NCI-H774 (cell line): ENCODE data around the gene CACNA1D.

Experiments used
- DNase-seq: peaks from one replicate; lab custom pipeline; 2025; lab: John Stamatoyannopoulos, UW

The CACNA1D gene

DNA sequence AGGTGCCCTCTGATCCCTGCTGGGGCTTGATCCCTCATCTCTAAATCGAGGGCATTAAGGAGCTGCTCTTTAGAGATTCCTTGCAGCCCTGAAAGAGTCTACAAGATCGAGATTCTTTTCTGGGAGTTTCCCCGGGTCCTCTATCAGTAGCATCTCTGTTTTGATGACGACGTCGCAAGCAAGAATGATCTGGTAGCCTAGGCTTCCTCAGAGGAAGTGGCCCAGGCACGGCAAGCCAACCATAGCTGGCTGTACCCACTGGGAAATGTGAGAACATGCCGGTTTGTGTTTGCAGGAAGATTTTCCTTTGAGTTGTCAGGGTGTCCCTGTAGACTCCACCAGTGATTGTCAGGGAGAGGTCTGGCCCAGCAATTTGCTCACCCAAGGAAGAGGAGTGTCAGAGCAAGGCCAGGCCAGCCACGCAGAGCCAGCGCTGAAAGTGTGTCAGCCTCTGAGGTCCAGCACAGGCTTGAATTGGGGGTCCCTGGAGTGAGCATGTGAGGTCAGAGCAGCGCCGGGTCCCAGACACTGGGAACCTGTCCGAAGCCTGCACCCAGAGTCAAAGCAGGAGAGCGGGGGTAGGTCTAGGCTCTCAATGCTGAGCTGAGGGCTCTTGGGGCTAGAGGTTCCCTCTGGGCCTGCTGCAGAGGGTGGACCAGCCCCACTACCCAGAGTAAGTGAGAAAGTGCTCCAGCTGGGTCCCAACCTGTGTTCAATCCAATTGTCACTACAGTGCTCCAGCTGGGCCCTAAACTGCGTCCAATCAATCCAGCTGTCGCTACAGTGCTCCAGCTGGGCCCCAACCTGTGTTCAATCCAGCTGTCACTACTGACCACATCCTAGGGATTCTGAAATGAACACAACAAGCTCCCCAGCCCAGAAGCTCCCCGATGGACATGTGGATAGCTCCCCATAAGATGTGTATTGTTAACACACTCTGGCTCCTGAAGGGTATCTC is 256.1 kb downstream of the CACNA1D start:
- no peak for DNase-seq

DNA sequence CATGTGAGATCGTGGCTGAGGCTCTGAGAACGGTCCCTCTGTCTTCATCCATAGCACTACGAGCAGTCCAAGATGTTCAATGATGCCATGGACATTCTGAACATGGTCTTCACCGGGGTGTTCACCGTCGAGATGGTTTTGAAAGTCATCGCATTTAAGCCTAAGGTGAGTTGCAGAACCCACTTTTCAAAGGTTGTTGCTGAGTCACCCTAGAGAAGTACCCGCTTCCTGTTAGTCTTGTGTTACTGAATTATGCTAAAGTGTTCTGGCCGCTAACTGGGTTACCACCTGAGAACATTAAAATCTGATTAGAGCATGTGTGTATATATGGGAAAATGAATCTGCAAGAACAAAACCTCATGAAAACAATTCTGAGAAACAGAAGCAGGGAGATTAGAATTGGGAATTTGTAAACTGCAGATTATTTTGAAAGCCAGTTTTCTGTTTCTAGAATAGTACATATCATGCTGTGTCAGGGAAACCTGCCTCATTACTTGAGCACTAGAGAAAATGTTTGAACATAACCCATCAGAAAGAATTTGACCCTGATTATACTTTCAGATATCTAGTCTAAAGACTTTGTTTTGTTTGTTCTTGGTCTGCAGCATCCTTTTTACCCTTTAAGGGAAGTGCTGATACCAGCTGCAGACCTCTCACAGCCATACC is 259.2 kb downstream of the CACNA1D start:
- DNase-seq: no peak

DNA sequence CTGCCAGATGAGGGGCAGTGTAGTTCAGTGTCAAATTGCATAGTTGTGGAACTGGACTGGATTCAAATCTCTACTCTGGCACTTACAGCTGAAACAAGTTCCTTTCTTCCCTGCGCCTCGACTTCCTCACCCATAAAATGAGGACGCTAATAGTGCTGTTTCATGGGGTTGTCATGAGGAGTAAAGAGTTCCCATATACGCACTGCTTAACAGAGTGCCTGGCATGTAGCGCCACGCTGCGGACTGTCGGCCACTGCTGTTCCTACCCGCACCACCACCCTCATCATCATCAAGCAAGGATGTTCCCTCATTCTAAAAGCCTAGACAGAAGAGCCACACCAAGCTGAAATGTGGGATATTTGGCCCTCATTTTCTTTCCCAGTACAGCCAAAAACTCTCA is 259.9 kb downstream of the CACNA1D start:
- no peak for DNase-seq

DNA sequence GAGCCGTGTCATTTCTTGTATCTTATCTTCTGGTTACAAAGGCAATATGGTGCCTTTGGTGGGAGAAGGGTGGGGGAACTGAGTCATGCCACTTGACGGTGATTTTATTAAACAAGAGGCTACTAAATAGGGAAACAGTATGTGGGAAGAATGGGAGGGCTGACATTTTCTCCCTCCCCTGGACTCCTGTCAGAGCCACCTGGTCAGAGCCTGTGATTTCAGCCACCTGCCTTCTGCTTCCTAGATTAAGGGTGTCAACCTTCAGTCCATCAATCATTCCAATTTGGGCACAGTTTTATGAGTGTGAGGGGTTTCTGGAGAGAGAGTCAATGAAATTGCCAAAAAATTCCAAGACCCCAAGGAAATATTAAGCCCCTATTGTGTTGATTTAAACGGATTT is 264.4 kb downstream of the CACNA1D start:
- DNase-seq: no peak

DNA sequence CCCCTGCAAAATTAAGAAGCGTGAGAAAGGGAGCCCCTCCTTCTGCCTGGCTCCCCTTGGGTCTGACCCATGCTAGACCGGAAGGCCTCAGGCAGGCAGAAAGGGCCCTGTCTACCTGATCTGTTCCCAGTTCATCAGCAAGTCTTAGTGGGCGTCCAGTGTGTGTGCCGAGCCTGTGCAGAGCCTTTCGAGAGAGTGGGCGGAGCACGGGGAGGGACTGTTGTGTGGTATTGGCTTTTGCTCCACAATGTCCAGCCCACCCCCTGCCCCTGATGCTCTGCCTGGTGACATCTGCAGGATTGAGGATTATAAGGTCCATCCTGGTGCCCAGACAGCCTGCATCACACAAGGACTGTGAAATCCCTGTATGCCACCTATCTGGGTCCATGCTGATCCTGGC is 268.9 kb downstream of the CACNA1D start:
- no peak for DNase-seq

DNA sequence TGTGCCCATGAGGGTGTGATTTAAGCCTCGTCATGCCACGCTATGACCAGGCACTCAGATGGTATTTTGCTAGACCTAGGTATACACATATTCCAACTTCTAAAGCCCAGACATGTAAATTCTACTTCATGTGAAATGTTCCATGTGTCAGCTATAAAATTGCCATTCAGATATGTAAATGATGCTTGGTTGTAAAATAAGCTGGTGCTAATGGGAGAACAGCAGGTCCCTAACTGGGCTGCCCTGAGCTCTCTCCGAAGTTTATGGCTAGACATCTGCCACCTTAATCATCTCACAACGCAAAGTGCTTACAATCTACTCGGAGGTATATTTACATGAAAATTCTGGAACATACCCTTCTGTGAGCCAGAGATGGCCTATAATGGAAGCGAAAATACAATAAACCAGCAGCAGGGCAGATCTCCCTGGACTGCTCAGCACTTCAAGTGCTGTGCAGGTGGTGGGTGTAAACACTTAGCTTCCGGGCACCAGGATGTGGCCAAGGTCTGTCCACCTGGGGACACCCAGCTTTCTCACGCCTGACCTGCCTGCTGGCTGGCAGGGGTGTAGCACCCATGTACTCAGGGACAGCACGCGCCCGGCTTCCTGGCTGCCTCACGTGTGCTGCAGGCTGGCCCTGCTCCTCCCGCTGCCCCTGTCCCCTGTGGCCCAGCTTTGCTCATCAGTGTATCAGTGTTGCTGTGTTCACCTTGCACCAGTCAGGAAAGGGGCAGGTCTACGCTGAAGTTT is 269.8 kb downstream of the CACNA1D start:
- DNase-seq: peak; percentile 37

DNA sequence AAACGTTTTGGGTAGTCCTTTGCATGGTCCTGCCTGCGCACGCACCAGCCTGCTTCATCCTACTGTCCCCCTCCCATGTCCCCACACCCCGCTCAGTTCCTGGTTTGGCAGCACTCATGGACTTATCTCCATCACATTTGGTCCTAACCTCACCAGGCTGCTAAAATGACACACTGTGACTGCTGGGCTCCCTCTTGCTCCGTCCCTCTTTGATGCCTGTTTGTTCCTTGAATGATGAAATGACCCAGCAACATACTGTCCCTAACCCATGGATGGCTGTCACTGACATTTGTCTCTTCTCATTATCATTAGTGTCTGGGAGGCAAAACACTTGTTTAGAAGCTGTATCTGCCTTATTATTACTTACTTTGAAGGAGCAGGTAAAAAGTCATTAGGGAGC is 271.3 kb downstream of the CACNA1D start:
- DNase-seq: no peak

DNA sequence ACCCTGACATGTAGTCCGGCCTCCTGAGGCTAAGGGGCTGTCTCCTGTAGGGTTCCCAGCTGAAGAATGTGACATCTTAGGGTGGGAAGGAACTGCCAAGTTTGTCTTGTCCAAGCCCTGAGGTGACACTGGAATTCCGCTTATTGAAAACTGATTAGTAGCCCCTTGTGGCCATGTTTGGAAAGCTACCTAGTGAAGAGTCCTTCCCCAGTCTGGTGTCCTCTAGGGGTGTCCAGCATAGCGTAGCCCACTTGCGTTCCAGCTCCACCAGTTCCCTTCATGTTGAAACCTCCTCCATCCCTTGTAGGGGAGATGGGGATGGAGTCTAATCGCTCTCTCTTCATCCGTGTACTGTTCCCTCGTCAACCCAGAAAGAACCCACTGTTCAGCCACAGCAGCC is 272.3 kb downstream of the CACNA1D start:
- DNase-seq: no peak

DNA sequence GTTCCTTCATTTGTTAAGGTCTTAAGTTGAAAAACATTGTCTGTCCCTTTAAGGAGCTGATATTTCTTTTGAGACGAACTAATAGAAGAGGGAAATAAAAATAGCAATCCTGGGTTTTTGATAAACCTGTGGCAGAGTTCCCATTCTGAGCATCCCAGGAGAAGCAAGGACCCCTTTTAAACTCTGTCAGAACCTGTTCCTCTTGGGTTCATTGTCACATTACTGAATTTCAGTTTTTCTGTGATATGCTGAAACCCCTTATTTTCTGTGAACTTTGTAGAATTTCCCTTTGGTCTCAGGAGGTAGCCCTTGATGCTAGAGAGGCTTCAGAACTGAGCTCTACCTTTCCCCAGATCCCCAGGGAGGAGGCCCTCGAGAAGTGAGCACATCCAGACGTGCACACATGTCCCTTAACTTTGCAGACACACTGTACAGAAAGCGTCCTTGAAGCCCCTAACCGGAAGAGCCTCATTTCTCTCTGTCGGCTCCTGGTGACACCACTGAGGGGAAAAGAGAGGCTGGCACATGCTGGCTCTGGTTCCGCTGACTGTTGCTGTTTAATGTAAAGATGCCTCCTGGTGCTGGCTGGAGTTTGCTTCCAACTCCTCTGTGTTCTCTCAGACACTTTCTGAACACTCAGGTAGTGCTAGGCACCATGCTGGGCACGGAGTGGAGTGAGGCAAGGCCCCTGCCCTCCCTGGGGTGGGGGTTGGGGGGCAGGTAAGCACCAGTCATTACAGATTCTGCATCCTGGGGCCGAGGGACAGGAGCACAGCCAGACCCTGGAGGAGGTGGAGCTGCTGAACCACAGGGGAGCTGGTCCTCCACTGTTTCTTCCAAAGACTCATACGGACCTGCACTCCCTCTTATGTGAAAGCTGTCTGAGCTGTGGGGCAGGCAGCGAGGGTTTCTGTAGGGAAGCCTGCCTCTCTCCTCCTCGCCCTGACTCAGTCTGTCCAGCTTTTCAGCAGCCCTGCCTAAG is 274.4 kb downstream of the CACNA1D start:
- no peak for DNase-seq

DNA sequence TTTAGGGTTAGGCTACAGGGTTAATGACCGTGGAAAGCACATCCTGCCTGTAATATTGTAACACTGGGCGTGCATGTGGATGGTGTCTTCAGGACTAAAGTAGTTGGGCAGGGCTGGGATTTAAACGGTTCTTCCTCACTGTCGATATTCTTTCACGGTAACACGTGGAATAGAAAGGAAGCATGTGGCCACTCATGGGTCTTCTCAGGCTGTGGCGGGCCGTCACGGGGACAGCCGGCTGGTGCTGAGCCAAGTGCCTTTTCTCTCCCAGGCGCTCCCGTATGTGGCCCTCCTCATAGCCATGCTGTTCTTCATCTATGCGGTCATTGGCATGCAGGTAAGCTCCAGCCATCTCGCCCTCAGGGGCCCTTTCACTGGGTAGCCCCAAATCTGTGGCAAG is 278.2 kb downstream of the CACNA1D start:
- no peak for DNase-seq

DNA sequence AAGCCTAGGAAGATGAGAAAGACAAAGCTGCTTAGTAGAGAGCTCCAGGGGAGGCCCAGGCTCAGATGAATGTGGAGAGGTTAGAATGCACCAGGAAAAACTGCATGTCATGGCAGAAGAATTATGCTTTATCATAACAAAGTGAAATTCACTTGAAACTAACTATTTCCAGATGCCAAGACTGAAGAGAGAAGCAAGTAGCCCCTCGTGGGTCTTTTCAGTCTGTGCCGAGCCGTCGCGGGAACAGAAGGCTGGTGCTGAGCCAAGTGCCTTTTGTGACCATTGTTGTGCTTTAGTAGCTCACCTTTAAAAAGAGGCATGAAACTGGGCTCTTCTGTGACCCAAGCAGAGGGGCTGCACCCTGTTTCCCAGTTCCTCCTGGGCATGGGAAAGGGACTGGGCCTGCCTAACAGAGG is 278.6 kb downstream of the CACNA1D start:
- DNase-seq: no peak

DNA sequence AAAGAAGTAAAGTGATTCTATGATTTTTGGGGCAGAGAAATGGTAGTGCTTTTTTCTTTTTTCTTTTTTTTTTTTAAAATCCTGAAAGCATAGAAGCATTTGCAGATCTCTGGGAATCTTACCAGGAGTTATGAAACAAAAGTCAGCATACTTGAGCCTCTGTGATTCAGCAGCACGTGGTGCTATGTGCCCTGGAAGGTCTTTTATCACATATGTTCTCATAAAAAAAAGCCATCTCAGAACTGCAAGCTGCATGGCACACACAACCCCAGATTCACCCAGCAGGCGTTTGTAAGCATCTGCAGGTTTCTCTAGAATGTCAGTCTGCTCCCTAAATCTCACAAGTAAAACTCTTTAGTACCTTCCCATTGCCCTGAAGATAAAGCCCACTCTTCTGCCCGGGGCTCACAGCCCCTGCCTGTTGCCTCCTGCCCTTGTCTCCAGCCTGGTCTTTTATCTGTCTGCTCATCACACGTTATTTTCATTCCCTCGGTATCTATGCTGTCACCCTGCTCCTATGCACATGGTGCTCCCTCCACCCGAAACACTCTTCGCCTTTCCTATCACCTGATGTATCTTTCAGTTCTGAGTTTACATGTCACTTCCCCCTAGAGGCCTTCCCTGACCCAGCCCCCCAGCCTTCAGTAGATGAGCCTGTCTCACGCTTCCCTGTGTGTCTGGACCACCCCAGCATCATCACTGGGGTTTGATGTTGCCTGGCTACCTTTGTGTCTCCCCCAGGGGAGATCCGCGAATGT is 279.4 kb downstream of the CACNA1D start:
- no peak for DNase-seq

DNA sequence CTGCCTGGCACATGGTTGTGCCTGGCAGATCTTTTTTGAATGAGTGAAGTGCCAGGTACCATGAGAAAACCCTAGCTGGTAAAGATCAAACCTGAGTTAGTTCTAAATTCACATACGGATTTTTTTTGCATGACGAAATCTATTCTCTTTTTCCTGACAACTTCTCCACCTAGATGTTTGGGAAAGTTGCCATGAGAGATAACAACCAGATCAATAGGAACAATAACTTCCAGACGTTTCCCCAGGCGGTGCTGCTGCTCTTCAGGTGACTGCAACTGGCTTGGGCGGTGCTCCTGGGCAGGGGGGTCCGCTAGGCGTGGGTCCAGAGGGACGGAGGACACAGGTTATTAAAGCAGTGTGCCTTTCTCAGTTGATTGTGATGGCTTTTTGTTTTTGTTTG is 280.0 kb downstream of the CACNA1D start:
- DNase-seq: no peak

DNA sequence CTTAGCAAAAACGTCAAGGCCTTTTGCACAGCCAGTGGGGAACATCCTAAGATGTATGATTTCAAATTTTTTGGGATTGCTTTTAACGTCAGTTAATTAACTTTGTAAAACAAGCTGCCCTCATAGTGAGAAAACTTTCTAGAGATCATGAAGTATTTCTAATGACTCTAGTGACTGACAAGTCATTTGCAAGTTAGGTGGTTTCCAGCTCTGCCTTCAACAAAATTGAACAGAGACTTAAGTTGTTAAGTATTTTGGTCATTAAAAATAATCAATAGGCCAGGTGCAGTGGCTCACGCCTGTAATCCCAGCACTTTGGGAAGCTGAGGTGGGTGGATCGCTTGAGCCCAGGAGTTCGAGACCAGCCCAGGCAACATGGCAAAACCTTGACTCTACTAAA is 280.6 kb downstream of the CACNA1D start:
- no peak for DNase-seq

DNA sequence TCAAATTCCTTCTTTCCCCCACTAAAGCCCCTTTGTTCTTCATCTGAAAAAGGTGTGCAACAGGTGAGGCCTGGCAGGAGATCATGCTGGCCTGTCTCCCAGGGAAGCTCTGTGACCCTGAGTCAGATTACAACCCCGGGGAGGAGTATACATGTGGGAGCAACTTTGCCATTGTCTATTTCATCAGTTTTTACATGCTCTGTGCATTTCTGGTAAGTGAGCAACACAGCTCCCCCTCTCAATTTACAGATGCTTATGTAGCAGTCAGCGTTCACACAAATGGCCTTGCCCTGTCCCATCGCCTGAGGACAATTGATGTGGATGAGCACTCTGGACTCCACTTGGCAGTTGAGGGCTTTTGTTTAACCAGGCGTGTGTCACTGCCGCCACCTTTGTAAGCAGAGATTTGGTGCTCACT is 281.4 kb downstream of the CACNA1D start:
- DNase-seq: no peak

DNA sequence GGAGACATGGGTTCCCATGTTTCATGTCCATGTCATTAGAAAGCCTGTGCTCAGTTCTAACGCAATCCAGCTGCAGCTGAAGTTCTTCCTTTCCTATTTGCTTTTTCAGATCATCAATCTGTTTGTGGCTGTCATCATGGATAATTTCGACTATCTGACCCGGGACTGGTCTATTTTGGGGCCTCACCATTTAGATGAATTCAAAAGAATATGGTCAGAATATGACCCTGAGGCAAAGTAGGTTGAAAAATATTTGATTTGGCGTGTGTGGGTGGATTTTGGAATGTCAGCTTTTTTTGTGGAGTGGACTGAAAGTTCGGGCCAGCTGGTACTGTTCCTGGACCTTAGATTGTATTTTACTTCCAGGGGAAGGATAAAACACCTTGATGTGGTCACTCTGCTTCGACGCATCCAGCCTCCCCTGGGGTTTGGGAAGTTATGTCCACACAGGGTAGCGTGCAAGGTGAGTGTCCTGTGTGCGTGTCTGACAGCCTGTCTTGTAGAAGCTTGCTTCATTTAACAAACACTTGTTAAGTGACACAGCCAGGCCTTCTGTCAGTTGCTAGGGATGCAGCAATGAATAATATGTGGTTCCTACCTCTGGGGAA is 282.2 kb downstream of the CACNA1D start:
- DNase-seq: no peak

DNA sequence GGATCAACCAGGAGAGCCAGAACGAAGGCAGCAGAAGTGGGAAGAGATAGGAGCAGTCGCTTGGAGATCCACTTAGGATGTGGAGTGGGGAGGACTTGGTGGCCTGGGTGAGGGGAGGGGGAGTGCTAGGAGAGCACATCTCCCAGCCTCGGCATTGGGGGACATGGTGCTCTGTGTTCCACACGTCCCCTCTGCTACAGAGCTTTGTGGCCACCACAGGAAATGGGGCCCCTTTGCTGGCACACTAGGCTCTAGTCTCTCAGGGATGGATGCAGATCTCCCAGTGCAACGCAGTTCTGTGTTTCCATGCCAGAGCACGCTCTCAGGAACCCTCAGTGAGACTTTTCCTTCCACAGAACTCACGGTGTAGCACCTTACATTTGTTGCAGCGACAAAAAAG is 283.1 kb downstream of the CACNA1D start:
- no peak for DNase-seq

DNA sequence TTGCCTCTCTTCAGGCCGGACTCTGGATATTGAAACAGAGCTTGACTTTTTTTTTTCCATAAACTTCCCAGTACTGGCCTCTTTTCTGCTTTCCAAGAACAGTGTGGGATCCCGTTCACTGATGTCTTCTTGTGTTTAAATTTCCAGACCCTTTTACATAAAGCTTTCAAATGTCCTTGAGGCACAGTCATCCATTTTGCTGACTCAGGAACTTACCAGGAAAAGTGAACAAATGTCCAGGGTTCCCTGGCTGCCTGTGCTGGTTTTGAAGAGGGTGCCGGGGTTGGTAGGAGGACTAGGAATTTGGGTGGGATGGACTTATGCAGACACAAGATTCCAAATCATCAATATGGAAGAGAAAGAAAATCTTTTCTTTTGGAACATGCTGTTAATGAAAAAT is 283.7 kb downstream of the CACNA1D start:
- DNase-seq: no peak

DNA sequence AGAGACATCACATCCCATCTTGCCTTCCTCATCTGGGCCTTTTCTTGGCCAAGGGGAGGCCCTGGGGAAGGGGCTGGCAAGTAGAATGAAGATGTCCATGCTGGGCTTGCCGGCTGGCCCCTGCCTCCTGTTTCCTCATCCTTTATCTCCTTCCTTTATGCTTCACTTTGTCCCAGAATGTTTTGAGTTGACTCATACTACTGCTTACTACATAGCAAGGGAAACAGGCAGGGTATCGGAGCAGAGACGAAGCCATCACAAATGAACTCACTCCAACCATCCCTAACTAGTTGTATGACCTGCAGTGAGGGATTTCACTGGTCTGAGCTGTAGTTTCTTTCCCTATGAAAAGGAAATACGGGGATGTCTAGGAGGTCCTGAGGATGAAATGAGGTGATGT is 285.8 kb downstream of the CACNA1D start:
- no peak for DNase-seq

DNA sequence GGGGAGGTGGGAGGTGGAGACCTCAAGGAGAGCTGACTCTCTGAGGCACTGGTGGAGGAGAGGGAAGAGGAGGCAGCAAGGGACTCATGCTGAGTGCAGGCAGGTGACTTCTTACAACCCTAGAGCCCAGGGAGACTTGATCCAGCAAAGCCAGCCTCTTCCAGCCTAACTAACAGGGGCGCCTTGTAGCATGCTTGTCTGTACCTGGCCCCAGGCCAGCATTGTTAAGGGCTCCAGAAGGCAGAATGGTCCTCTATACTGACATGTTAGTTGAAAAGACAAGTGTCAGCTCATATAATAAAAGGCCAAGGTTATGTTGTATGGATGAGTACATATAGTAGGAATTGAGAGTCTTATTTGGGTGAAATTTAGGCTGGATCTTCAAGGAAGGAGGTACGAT is 286.4 kb downstream of the CACNA1D start:
- no peak for DNase-seq
